B cell (primary cell): ENCODE results near the gene BEGAIN. TPM values are rescaled to one million over a fixed set of nuclear protein-coding genes. Genes with fewer than 3 reads are reported as not detected.

Experiments
- ATAC-seq: fragments of 200-7000 bp; cut with Tn5 transposase; one replicate; pipeline ENCODE4 v1.10.0; 2021; ENCODE audit warnings: low read depth, mild to moderate bottlenecking, moderate number of reproducible peaks, moderate library complexity
- CTCF ChIA-PET: fragments of 350-600 bp; sonication (Branson Sonifier 250); formaldehyde crosslinking; loops from one replicate; lab custom pipeline; 2021; ENCODE audit warnings: antibody characterized with exemption, inconsistent platforms; lab: Charles Lee
- POLR2A ChIA-PET: fragments of 350-600 bp; sonication (Branson Sonifier 250); formaldehyde crosslinking; loops from one replicate; lab custom pipeline; 2021; ENCODE audit warnings: antibody characterized with exemption; lab: Charles Lee
- DNase-seq: peaks from one replicate; pipeline ENCODE4 v3.0.0; 2013
- H2AFZ ChIP-seq: 2 replicates; pipeline ENCODE4 v1.6.1; 2012; ENCODE audit warnings: mild to moderate bottlenecking, low read depth, low read length; ENCODE audit not compliant: insufficient read depth, poor library complexity, severe bottlenecking
- H3K27ac ChIP-seq, 2 donors: 1 replicate in 1 of 2; 2 replicates in 1 of 2; pipeline ENCODE4 v1.5.1; 2012 to 2013; ENCODE audit warnings: low read length in 2 of 2, mild to moderate bottlenecking in 2 of 2, moderate library complexity in 1 of 2
- H3K27me3 ChIP-seq, 4 experiments: fragments of 200-600 bp in 1 of 4; sonication (generic) in 1 of 4; replicated peaks in 1 of 4; 1 replicate in 2 of 4; 2 replicates in 2 of 4; pipeline versions ENCODE4 v1.6.1 to v1.7.0; 2013 to 2016; ENCODE audit warnings: low read length in 3 of 4, mild to moderate bottlenecking in 2 of 4, mixed read lengths in 1 of 4, moderate library complexity in 1 of 4; ENCODE audit not compliant: insufficient read depth in 4 of 4, control insufficient read depth in 3 of 4; ENCODE audit errors: control extremely low read depth in 1 of 4
- H3K36me3 ChIP-seq, 2 experiments: replicated peaks in 1 of 2; 1 replicate in 1 of 2; 2 replicates in 1 of 2; pipeline versions ENCODE4 v1.6.1 to v1.7.1; 2013; ENCODE audit warnings: low read length in 1 of 2; ENCODE audit not compliant: insufficient read depth in 2 of 2, control insufficient read depth in 1 of 2; ENCODE audit errors: control extremely low read depth in 1 of 2, extremely low read depth in 1 of 2
- H3K4me1 ChIP-seq, 2 donors: fragments of 200-600 bp in 1 of 2; sonication (generic) in 1 of 2; 1 replicate in 1 of 2; 2 replicates in 1 of 2; pipeline versions ENCODE4 v1.5.1 to v1.6.1; 2013 to 2017; ENCODE audit warnings: low read length in 2 of 2; ENCODE audit not compliant: control insufficient read depth in 2 of 2, insufficient read depth in 2 of 2
- H3K4me2 ChIP-seq: replicated peaks from 2 replicates; pipeline ENCODE3; 2012; ENCODE audit warnings: mild to moderate bottlenecking, low read depth, low read length; ENCODE audit not compliant: poor library complexity, severe bottlenecking
- H3K4me3 ChIP-seq, 5 experiments: fragments of 200-600 bp in 1 of 5; sonication (generic) in 1 of 5; 1 replicate in 3 of 5; 2 replicates in 2 of 5; pipeline versions ENCODE4 v1.5.1 to v1.7.0; 2011 to 2016; ENCODE audit warnings: low read length in 4 of 5, mild to moderate bottlenecking in 4 of 5, low read depth in 2 of 5, control low read depth in 1 of 5, moderate library complexity in 1 of 5; ENCODE audit not compliant: insufficient read depth in 1 of 5; ENCODE audit errors: control extremely low read depth in 1 of 5, extremely low read depth in 1 of 5
- H3K79me2 ChIP-seq: fragments of 200-600 bp; sonication (generic); one replicate; pipeline ENCODE4 v1.6.0; 2016; ENCODE audit warnings: low read length; ENCODE audit not compliant: control insufficient read depth, insufficient read depth
- H3K9ac ChIP-seq: fragments of 200-600 bp; sonication (generic); 2 replicates; pipeline ENCODE4 v1.6.1; 2017; ENCODE audit warnings: mild to moderate bottlenecking, low read length, moderate library complexity
- H3K9me3 ChIP-seq, 3 donors: one replicate each; pipeline versions ENCODE4 v1.6.1 to v1.7.1; 2013; ENCODE audit warnings: low read length in 2 of 3; ENCODE audit not compliant: control insufficient read depth in 2 of 3, insufficient read depth in 1 of 3; ENCODE audit errors: control extremely low read depth in 1 of 3
- H4K20me1 ChIP-seq: 2 replicates; pipeline ENCODE4 v1.6.0; 2012; ENCODE audit warnings: mild to moderate bottlenecking, low read length; ENCODE audit not compliant: insufficient read depth, control insufficient read depth, poor library complexity, severe bottlenecking
- H3K27ac Mint-ChIP-seq: one replicate; pipeline ENCODE4 v1.8.0; 2021; ENCODE audit warnings: mixed read lengths
- H3K27me3 Mint-ChIP-seq: one replicate; pipeline ENCODE4 v1.8.0; 2021; ENCODE audit warnings: mixed read lengths
- H3K4me1 Mint-ChIP-seq: one replicate; pipeline ENCODE4 v1.8.0; 2021; ENCODE audit warnings: mixed read lengths
- H3K4me3 Mint-ChIP-seq: one replicate; pipeline ENCODE4 v1.8.0; 2021; ENCODE audit warnings: mixed read lengths
- H3K9me3 Mint-ChIP-seq: one replicate; pipeline ENCODE4 v1.8.0; 2022; ENCODE audit warnings: mixed read lengths; ENCODE audit not compliant: insufficient read depth
- CTCF ChIP-seq: fragments of 200-600 bp; IDR thresholded peaks from one replicate; pipeline ENCODE4 v1.8.0; 2022; ENCODE audit warnings: antibody characterized with exemption, mild to moderate bottlenecking
- EZH2 ChIP-seq: IDR thresholded peaks from 2 replicates; pipeline ENCODE4 v1.6.1; 2012; ENCODE audit warnings: borderline replicate concordance, low read depth, mild to moderate bottlenecking, moderate library complexity, low read length; ENCODE audit not compliant: insufficient read depth, poor library complexity, severe bottlenecking
- WGBS: methylation state at CpG from one replicate; pipeline ENCODE4 v1.1.5; 2013; ENCODE audit warnings: missing lambda C conversion rate; ENCODE audit not compliant: insufficient coverage; 5-methylcytosine and 5-hydroxymethylcytosine counted together
- intact Hi-C: fragments of 100-400 bp; cut with micrococcal nuclease; formaldehyde crosslinking; loops from one replicate; pipeline ENCODE4 v1.10.0; 2022
- polyA plus RNA-seq: library from polyadenylated mRNA; depleted of rRNA; stranded (reverse); fragments of >200 nt; gene quantifications from 2 replicates; pipeline ENCODE4 v1.2.3, GENCODE V29; 2012
- total RNA-seq, 2 donors: library from RNA; stranded (reverse); fragments of 120-200 nt in 1 of 2; gene quantifications; 1 replicate in 1 of 2; 2 replicates in 1 of 2; pipeline versions ENCODE4 v1.2.3 to v1.2.4, GENCODE V29; 2013 to 2022

Gene BEGAIN
- total and polyA plus RNA-seq, 2 donors (not counting 1 experiment from before 2014, with no cell fraction given), result 4.9 TPM; not detected in 1

- Histone ChIP-seq H3K4me3 (no peak overlapping the region), H3K27ac (no peak overlapping the region), H3K36me3 (no peaks in the 10 kb centered on the region), H3K79me2 (no peaks in the 10 kb centered on the region), H3K27me3 (no peaks in the 10 kb centered on the region), H3K4me1 (no peaks in the 10 kb centered on the region), H3K4me2 (no peak overlapping the region), H2AFZ (no peak overlapping the region), H4K20me1 (no peaks in the 10 kb centered on the region), H3K9me3 (no peaks in the 10 kb centered on the region), H3K9ac (no peak overlapping the region)
- Mint-ChIP-seq H3K27ac (no peak overlapping the region), H3K27me3 (peaks cover 17% of the 10 kb centered on the region), H3K9me3 (peaks cover 2% of the 10 kb centered on the region), H3K4me3 (no peak overlapping the region), H3K4me1 (no peaks in the 10 kb centered on the region)
- ATAC-seq, result no peak
- ChIA-PET POLR2A (no interaction called here), CTCF (no interaction called here)
- intact Hi-C loops, result no loop called here
- no peak for TF ChIP-seq CTCF
- no peak for TF ChIP-seq EZH2
- no peak for DNase-seq
Measured at GRCh38 chr14:100614803-100615202, 27.6 kb upstream of the BEGAIN start.

- H2AFZ ChIP-seq, result no peak overlapping the region
- Mint-ChIP-seq H3K4me1 (no peaks in the 10 kb centered on the region), H3K4me3 (no peak overlapping the region), H3K27me3 (peaks cover 9% of the 10 kb centered on the region), H3K9me3 (peaks cover 2% of the 10 kb centered on the region), H3K27ac (no peak overlapping the region)
- 90% methylated on average over 5 of the region's 9 CpGs for WGBS
- peaks cover 0 to 1% (median 0%) of the 10 kb centered on the region in 4 experiments for H3K27me3 ChIP-seq
- DNase-seq, result no peak
- no peak for ATAC-seq
- H3K79me2 ChIP-seq, result no peaks in the 10 kb centered on the region
- no peak overlapping the region for H3K9ac ChIP-seq
- no peak overlapping the region for H3K27ac ChIP-seq
- H3K4me1 ChIP-seq, result no peaks in the 10 kb centered on the region
- no peaks in the 10 kb centered on the region for H3K36me3 ChIP-seq
- no peak overlapping the region for H3K4me3 ChIP-seq
- H3K4me2 ChIP-seq, result no peak overlapping the region
- no peaks in the 10 kb centered on the region for H4K20me1 ChIP-seq
- POLR2A ChIA-PET, result no interaction called here
- intact Hi-C loops, result no loop called here
- TF ChIP-seq EZH2 (no peak), CTCF (no peak)
- no peaks in the 10 kb centered on the region for H3K9me3 ChIP-seq
- CTCF ChIA-PET, result no interaction called here
Measured at GRCh38 chr14:100612986-100613385, 25.8 kb upstream of the BEGAIN start.
